ENCODE data around the gene USP47.

GRCh38 chr11:11966354-11966741 is 124.6 kb downstream of the USP47 start:
- no peak for TF ChIP-seq CTCF (IDR thresholded peaks at IDR 0.05)
- TF ChIP-seq ZFX (IDR thresholded peaks at IDR 0.05; ENCODE audit: borderline replicate concordance): no peak

All from 22Rv1 (cell line).